Neural crest cell (in vitro differentiated cells): ENCODE data around the gene TFPI. TPM values are rescaled to one million over a fixed set of nuclear protein-coding genes. Genes with fewer than 3 reads are reported as not detected.

Experiments used
- DNase-seq: peaks from one replicate; pipeline ENCODE4 v3.0.0; 2021; ENCODE audit warnings: low read depth, mixed read lengths, low spot score
- H3K27ac Mint-ChIP-seq: one replicate; pipeline ENCODE4 v1.8.0; 2021; ENCODE audit warnings: mild to moderate bottlenecking, mixed read lengths; ENCODE audit not compliant: unreplicated experiment
- H3K27me3 Mint-ChIP-seq: 2 replicates; pipeline ENCODE4 v1.8.0; 2021; ENCODE audit warnings: low read depth, mild to moderate bottlenecking, mixed read lengths
- H3K36me3 Mint-ChIP-seq: 2 replicates; pipeline ENCODE4 v1.8.0; 2021; ENCODE audit warnings: low read depth, mild to moderate bottlenecking, mixed read lengths
- H3K4me1 Mint-ChIP-seq: 2 replicates; pipeline ENCODE4 v1.8.0; 2021; ENCODE audit warnings: mixed read lengths
- H3K4me3 Mint-ChIP-seq: one replicate; pipeline ENCODE4 v1.8.0; 2021; ENCODE audit warnings: mild to moderate bottlenecking, mixed read lengths
- H3K9me3 Mint-ChIP-seq: 2 replicates; pipeline ENCODE4 v1.8.0; 2021; ENCODE audit warnings: mixed read lengths
- CTCF ChIP-seq: fragments of 200-600 bp; sonication (generic); conservative IDR thresholded peaks from 2 replicates; pipeline ENCODE4 v1.5.0; 2021; ENCODE audit warnings: antibody characterized with exemption, mild to moderate bottlenecking
- total RNA-seq: library from RNA; stranded (reverse); gene quantifications from 2 replicates; pipeline ENCODE4 v1.2.1, GENCODE V29; 2021

TFPI gene
- total RNA-seq, 1 donor from 2014 or later = 7.0 TPM

GRCh38 chr2:187424146-187424545 lies 130.1 kb downstream of the TFPI start:
- no peak overlapping the region for H3K4me3 Mint-ChIP-seq
- TF ChIP-seq CTCF = no peak
- no peaks in the 10 kb centered on the region for H3K36me3 Mint-ChIP-seq
- no peaks in the 10 kb centered on the region for H3K9me3 Mint-ChIP-seq
- H3K27me3 Mint-ChIP-seq = no peaks in the 10 kb centered on the region
- no peak overlapping the region for H3K27ac Mint-ChIP-seq
- H3K4me1 Mint-ChIP-seq = peaks cover 6% of the 10 kb centered on the region
- DNase-seq = no peak

- H3K9me3 Mint-ChIP-seq = no peaks in the 10 kb centered on the region
- DNase-seq = no peak
- no peaks in the 10 kb centered on the region for H3K36me3 Mint-ChIP-seq
- H3K4me1 Mint-ChIP-seq = peaks cover 10% of the 10 kb centered on the region
- H3K27me3 Mint-ChIP-seq = no peaks in the 10 kb centered on the region
- H3K4me3 Mint-ChIP-seq = no peak overlapping the region
- no peak for TF ChIP-seq CTCF
- no peak overlapping the region for H3K27ac Mint-ChIP-seq
Measured at GRCh38 chr2:187422282-187422681, 132.0 kb downstream of the TFPI start.

GRCh38 chr2:187421519-187421918 lies 132.7 kb downstream of the TFPI start:
- Mint-ChIP-seq H3K4me1 (peaks cover 10% of the 10 kb centered on the region), H3K27me3 (no peaks in the 10 kb centered on the region), H3K36me3 (no peaks in the 10 kb centered on the region), H3K27ac (no peak overlapping the region), H3K4me3 (no peak overlapping the region), H3K9me3 (no peaks in the 10 kb centered on the region)
- no peak for DNase-seq
- no peak for TF ChIP-seq CTCF

- no peak for TF ChIP-seq CTCF
- DNase-seq = no peak
- Mint-ChIP-seq H3K27ac (no peak overlapping the region), H3K9me3 (no peaks in the 10 kb centered on the region), H3K4me1 (peaks cover 10% of the 10 kb centered on the region), H3K4me3 (no peak overlapping the region), H3K27me3 (no peaks in the 10 kb centered on the region), H3K36me3 (no peaks in the 10 kb centered on the region)
Measured at GRCh38 chr2:187419808-187420207, 134.4 kb downstream of the TFPI start.

GRCh38 chr2:187415449-187415848 lies 138.8 kb downstream of the TFPI start:
- H3K4me3 Mint-ChIP-seq = no peak overlapping the region
- TF ChIP-seq CTCF = no peak
- H3K4me1 Mint-ChIP-seq = peaks cover 5% of the 10 kb centered on the region
- H3K27me3 Mint-ChIP-seq = no peaks in the 10 kb centered on the region
- no peaks in the 10 kb centered on the region for H3K36me3 Mint-ChIP-seq
- H3K9me3 Mint-ChIP-seq = peaks cover 6% of the 10 kb centered on the region
- no peak overlapping the region for H3K27ac Mint-ChIP-seq
- no peak for DNase-seq

Other genes with a start within 250 kb of the TFPI start
- 2.0 and 2.6 TPM in 2 replicates for gene CALCRL, start 106.2 kb downstream of the TFPI start, total RNA-seq